ENCODE measurements around the gene PIP5KL1.

DNA sequence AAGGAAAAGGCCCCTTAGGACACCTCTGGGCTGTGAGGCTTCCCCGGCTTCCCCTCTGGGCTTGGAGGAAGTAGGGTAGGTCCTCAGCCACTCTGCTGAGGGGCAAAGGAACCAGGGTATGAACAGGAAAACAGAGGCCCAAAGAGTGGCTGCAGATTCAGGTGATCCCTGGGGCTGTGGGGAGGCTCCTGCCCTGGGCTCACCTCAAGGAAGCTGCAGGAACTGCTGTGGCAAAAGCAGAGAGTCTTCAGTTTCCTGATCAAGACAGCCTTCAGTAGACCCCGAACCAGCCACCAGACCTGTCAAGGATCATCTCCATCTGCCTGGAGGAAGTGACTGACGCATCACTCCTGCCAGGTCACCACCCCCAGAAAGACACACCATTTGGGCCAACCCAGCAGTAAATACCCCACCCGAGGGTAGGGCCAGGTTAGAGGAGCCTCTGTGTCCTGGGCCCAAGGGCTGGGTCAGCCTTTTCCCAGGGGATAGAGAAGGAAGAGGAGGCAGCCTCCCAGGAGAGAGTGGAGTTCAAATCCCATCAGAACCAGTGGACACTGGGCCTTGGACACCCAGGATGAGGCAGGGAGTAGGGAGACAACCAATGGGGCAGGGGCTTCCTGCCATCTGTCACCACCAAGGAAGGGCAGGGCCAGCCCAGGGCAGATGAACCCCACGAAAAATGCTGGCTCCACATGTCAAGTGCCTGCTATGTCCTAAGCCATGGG lies 25.4 kb downstream of the PIP5KL1 start:
- TF ChIP-seq, protein P1, sequence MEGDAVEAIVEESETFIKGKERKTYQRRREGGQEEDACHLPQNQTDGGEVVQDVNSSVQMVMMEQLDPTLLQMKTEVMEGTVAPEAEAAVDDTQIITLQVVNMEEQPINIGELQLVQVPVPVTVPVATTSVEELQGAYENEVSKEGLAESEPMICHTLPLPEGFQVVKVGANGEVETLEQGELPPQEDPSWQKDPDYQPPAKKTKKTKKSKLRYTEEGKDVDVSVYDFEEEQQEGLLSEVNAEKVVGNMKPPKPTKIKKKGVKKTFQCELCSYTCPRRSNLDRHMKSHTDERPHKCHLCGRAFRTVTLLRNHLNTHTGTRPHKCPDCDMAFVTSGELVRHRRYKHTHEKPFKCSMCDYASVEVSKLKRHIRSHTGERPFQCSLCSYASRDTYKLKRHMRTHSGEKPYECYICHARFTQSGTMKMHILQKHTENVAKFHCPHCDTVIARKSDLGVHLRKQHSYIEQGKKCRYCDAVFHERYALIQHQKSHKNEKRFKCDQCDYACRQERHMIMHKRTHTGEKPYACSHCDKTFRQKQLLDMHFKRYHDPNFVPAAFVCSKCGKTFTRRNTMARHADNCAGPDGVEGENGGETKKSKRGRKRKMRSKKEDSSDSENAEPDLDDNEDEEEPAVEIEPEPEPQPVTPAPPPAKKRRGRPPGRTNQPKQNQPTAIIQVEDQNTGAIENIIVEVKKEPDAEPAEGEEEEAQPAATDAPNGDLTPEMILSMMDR (IDR thresholded peaks at IDR 0.05; ENCODE audit: low read length) = no peak
- no peak for TF ChIP-seq EZH2phosphoT487 (IDR thresholded peaks at IDR 0.05; ENCODE audit: low read length)

All from MM.1S (cell line).